HG03520 (cell line): ENCODE measurements around the gene UVRAG.

Source experiments
- ATAC-seq: cut with Tn5 transposase; IDR thresholded peaks from one replicate; pipeline ENCODE4 v1.9.1; 2021; ENCODE audit warnings: mild to moderate bottlenecking, moderate library complexity; ENCODE audit not compliant: unreplicated experiment

The UVRAG gene

GRCh38 chr11:75996523-75997442 is 181.8 kb downstream of the UVRAG start:
- no peak for ATAC-seq

GRCh38 chr11:76004400-76004799 is 189.4 kb downstream of the UVRAG start:
- no peak for ATAC-seq

- ATAC-seq = no peak
These were observed 190.7 kb downstream of the UVRAG start for GRCh38 chr11:76005756-76006155.

- no peak for ATAC-seq
These were observed 192.2 kb downstream of the UVRAG start for GRCh38 chr11:76007166-76007565.

GRCh38 chr11:76008474-76008873 is 193.5 kb downstream of the UVRAG start:
- ATAC-seq = no peak

GRCh38 chr11:76010051-76010450 is 195.0 kb downstream of the UVRAG start:
- ATAC-seq = no peak

GRCh38 chr11:76013526-76013925 is 198.5 kb downstream of the UVRAG start:
- no peak for ATAC-seq

GRCh38 chr11:76023236-76024068 is 208.4 kb downstream of the UVRAG start:
- ATAC-seq = no peak

GRCh38 chr11:76025068-76025467 is 210.1 kb downstream of the UVRAG start:
- ATAC-seq = no peak

- ATAC-seq = no peak
These were observed 210.8 kb downstream of the UVRAG start for GRCh38 chr11:76025817-76026216.

GRCh38 chr11:76026281-76026680 is 211.3 kb downstream of the UVRAG start:
- ATAC-seq = no peak

- ATAC-seq = no peak
These were observed 211.9 kb downstream of the UVRAG start for GRCh38 chr11:76026862-76027261.

- no peak for ATAC-seq
These were observed 215.3 kb downstream of the UVRAG start for GRCh38 chr11:76030286-76030685.

- ATAC-seq = no peak
These were observed 216.1 kb downstream of the UVRAG start for GRCh38 chr11:76030968-76031590.

GRCh38 chr11:76033699-76034098 is 218.7 kb downstream of the UVRAG start:
- no peak for ATAC-seq

- no peak for ATAC-seq
These were observed 220.0 kb downstream of the UVRAG start for GRCh38 chr11:76035020-76035419.

- ATAC-seq = no peak
These were observed 223.6 kb downstream of the UVRAG start for GRCh38 chr11:76038608-76039007.

- ATAC-seq = no peak
These were observed 226.2 kb downstream of the UVRAG start for GRCh38 chr11:76041208-76041607.

GRCh38 chr11:76044750-76045320 is 229.8 kb downstream of the UVRAG start:
- ATAC-seq = no peak

- ATAC-seq = no peak
These were observed 232.2 kb downstream of the UVRAG start for GRCh38 chr11:76047231-76047630.

- no peak for ATAC-seq
These were observed 232.8 kb downstream of the UVRAG start for GRCh38 chr11:76047766-76048165.
